ENCODE measurements around the gene SPATA9.

- no peak for TF ChIP-seq CTCF (IDR thresholded peaks at IDR 0.05)
- no peak for TF ChIP-seq POLR2A (IDR thresholded peaks at IDR 0.05)
Observed at GRCh38 chr5:95630394-95630917, 52.3 kb downstream of the SPATA9 start.
